NCI-H2196 treated with DMSO at 0.1 percent for 48 hours (cell line): ENCODE data around the gene ARHGEF28.

Experiments used
- DNase-seq: peaks from one replicate; lab custom pipeline; 2025; ENCODE audit not compliant: unreplicated experiment; lab: John Stamatoyannopoulos, UW

The ARHGEF28 gene

DNA sequence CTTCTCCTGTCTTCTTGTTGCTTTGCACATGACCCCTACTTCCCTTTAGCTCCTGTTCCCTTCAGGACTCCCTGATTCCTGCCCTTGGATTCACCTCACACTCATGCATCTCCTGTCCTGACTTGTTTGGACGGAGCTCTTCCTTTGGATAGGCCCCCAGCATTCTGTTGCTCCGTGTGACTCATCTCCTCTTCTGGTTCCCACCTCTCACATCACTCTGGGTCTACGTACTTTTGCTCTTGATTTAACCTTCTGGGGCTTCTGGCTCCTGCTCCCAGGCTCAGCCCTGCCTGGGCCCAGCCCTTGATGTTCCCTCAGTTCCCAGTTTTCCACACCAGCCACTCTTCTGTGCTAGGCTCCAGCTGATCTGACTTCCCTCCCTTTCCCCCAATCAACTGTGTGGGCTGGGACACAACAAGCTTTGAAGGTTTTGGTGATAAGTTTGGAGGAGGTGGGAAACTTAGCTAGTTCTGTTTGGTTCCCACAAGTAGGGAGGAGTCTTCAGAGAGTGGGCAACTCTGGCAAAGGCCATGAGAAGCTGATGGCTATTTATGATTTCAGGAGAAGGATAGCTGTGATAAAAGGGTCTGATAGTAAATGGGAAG lies 331.5 kb downstream of the ARHGEF28 start:
- no peak for DNase-seq

GRCh38 chr5:73958037-73958436 lies 332.0 kb downstream of the ARHGEF28 start:
- no peak for DNase-seq

DNA sequence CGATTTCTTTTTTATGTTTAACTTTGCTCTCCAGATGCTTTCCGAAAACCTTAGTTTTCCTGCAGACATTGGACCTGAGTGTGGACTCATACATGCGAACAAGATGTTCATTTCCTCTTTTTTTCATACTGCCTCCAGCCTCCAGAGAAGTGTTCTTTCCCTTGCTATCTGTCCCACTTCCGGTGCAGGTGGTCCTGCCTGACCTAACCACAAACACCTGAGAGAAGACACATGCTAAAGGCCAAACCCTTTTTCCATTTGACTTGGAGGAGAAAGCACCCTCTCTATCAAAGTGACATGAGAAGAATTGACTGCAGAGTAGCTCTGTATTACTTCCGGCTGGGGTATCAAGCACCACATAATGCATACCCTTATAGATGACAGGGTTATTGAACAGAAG lies 334.0 kb downstream of the ARHGEF28 start:
- DNase-seq, result no peak

DNA sequence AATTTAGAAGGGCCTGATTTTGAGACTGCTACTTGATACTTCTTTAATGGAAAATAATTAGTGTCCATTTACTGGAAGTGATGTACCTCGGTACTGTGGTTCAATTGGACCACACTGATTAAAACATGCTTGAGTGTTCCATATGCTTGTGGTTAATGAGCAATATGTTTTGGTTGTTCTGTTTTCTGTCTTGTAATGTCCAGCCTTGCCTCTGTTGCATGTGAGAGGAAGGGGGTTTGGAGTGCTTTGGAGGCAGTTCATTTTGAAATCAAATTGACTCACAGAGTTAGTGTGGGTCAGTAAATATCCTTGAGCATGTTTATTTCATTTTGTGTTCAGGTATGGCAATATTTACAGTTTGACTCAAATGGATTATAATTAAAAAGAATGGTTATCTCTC lies 334.4 kb downstream of the ARHGEF28 start:
- no peak for DNase-seq

DNA sequence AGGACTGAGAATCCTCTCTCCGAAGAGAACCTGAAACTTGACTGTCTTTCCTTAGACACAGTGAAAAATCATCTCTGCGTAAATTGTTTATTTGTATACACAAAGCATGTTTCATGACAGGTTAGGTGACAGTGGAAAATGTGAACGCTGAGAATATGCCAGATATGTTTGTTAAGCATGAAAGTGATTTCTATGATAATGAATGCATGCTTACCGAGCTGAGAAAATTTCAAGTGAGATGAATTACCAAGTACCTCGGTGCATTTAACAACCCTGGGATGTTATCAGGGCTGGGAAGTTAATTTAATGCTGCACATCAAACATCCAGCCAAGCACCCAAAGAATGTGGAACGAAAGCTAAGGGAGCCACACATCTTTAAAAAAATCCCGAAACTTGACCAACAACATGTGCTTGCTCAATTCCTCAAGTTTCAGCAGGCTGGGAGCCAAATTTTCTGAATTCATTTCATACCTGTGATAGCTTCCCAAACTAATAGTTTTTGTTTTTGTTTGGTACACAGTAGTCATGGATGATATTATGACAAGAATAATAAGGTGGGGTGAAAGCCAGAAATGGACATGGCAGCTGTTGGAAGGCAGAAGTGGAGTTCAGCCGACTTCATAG lies 336.9 kb downstream of the ARHGEF28 start:
- DNase-seq, result no peak

- DNase-seq, result no peak
Observed at GRCh38 chr5:73964352-73964865, 338.4 kb downstream of the ARHGEF28 start.

DNA sequence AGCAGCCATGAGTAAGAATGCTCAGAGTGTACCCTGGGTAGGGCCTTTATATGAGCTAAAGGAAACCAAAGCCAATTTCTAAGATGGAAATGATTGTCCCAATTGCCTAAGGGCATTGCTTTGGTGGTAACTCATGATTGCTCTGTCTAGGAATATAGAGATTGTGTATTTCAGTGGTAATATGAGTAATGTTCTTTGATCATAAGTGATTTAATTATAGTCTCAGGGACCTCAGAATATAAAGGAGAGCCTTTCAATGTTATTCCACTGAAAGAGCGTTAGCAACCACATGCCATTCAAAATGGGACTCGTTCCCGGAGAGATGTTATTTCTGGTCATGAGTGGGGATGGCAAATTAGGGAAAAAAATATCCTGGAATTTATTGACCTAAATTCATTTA lies 340.5 kb downstream of the ARHGEF28 start:
- no peak for DNase-seq

DNA sequence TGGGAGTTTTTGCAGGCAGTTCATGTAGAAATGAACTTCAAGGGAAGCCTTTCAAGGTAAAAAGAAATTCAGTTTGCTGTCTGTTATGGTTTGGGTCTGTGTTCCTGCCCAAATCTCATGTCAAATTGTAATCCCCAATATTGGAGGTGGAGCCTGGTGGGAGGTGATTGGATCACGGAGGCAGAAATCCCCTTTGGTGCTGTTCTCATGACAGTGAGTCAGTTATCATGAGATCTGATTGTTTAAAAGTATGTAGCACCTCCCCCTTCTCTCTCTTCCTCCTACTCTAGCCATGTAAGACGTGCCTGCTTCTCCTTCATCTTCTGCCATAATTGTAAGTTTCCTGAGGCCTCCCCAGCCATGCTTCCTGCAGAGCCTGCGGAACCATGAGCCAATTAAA lies 341.4 kb downstream of the ARHGEF28 start:
- DNase-seq, result no peak

- no peak for DNase-seq
Observed at GRCh38 chr5:73968246-73968645, 342.2 kb downstream of the ARHGEF28 start.

GRCh38 chr5:73968729-73969128 lies 342.7 kb downstream of the ARHGEF28 start:
- no peak for DNase-seq

DNA sequence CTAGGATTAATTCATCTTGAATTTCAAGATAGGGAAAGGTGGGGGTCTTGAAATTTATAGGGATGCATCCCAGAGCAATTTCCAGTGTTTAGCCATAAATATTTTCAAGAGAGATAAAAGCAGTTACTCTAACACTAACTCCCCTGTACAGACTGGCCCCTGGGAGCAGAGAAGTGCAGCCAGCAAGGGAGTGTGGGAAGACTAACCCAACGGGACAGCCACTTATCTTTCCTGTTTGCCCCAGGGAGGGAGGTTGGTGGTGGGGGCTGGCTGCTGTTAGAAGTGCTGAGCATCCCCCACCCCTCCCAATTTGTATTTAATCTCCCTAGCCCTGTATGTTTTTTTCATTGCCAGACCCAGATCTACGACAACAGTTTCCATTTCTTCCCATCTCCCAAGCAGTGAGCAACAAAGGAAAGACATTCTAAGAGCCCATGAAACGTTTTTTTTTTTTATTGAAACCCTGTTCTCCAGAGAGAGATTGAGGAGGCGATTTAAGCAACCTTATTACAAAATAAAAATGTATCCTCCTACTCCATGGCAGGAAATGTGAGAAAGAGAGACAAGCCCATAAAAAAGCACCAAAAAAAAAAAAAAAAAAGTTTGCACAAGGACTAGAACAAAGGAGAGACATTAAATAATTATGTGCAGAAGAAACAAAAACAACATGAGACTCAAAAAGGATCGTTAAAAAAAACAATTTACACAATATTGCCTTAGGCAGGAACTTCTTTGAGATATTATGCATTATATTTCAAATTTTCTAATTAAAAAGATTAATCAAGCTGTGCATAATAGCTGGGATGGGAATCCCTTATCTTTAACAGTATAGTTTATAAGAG lies 343.4 kb downstream of the ARHGEF28 start:
- no peak for DNase-seq

DNA sequence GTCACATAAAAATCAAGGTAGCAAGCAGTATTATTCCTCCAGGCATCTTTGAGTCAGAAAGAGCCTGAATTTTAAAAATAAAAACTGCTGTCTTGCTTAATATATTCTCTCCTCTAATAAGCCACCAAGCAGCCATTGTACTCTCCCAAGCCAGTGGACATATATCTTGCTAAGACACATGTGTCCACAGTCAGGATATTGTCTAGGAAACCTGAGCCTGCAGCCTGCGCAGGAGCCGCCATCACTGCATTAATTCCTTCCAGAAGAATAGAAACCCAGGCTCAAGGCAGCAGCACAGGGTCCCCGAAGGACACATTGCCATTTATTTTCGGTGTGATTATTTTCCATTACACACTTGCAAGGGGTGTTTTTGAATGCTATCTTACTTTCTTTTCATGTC lies 345.3 kb downstream of the ARHGEF28 start:
- DNase-seq, result no peak

DNA sequence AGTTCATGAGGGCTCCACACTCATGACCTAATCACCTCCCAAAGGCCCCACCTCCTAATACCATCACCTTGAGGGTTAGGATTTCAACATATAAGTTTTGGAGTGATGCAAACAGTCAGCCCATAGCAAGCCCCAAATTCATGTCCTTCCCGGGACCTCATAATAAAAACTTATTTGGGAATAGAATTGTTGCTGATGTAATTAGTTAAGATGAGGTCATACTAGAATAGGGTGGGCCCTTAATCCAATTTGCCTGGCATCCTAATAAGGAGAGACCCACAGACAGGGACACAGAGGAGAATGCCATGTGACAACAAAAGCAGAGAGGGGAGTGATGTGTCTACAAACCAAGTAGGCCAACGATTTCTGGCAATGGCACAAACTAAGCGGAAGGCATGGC lies 347.1 kb downstream of the ARHGEF28 start:
- DNase-seq, result no peak

DNA sequence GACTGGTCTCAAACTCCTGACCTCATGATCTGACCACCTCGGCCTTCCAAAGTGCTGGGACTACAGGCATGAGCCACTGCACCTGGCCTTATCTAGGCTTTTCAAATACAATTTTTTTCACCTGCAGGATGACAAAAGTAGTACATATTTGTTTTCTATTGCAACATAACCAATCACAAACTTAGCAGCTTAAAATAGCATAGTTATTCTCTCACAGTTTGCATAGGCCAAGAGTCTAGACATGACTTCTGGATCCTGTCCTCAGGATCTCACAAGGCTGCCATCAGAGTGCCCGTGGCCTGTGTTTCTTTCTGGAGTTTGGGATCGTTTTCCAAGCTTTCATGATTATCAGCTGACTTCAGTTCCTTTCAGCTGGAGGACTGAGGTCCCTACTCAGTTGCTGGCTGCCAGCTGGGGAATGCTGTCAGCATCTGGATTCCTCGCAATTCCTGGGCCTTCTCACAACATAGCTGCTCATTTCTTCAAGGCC lies 348.9 kb downstream of the ARHGEF28 start:
- DNase-seq, result no peak

- DNase-seq, result no peak
Observed at GRCh38 chr5:73975845-73976244, 349.8 kb downstream of the ARHGEF28 start.

DNA sequence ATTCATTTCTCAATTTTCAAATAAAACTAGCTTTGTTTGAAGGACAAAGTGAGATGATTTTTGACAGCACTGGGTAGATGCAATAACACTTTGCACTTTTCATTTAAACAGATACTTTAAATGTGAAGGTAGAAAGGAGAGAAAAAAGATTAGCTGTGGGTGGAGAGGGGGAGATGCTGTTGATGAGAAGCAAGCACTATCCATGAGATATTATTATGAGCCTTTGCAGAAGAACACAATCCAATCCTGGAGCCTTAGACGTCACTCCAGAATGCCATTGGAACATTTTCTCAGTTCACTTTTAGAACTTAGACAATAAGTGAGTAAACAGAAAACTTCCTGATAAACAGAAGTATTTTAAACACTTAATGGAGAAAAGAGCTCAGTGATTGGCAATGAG lies 351.1 kb downstream of the ARHGEF28 start:
- DNase-seq, result no peak

DNA sequence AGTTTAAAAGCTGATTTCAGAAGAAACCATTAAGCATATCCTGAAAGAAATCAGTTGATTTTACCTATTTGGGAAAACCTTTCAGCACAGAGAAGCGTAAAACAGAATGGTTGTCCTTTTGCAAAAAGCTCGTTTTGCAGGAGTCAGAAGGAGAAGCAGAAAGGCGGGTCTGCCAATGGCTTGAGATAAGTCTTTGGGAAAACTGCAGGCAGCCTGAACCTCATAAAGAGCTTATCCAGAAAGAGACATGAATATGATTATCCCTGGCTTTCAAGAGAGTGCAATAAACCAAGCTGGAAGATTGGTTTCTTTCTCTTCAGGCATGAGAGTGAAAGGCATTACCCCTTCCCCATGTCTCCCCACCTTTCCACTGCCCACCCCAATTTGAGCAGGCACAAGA lies 353.3 kb downstream of the ARHGEF28 start:
- no peak for DNase-seq

DNA sequence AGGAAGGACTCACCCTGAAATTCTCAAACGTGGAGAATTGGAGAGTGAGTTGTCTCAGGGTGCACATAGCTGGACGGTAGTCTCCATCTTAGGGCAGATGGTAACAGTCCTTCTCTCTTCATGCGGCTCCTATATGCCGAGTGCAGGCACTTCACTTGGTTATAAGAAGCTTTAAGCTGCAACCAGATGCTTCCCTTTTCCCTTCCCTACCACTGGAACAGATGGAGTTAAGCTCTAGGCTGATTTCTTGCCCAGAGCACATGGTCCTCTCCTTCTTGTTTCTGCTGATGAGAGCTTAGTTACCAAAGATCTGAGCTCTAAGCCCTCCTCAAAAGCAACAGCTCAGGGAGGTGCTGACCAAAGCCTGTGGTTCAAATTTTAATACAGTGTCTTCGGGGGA lies 355.7 kb downstream of the ARHGEF28 start:
- DNase-seq, result no peak

- no peak for DNase-seq
Observed at GRCh38 chr5:73983644-73984043, 357.6 kb downstream of the ARHGEF28 start.

GRCh38 chr5:73985145-73985544 lies 359.1 kb downstream of the ARHGEF28 start:
- DNase-seq, result no peak

- no peak for DNase-seq
Observed at GRCh38 chr5:73986729-73987128, 360.7 kb downstream of the ARHGEF28 start.

DNA sequence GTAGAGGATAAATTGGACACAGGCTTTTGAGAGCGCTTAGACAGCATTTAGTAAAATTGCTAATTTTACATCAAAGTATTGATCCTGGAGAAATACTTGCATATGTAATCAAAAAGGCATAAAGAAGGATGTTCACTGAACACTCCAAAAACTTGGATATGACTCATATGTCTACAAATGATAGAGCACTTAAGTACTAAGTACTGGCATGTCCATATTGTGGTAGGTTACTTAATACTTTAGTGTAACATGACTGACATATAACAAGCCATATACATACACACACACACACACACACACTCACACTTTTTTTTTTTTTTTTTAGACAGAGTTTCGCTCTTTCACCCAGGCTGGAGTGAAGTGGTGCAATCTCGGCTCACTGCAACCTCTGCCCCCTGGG lies 361.9 kb downstream of the ARHGEF28 start:
- no peak for DNase-seq
